Stimulated activated CD4-positive, alpha-beta T cell treated with anti-CD3 and anti-CD28 coated beads, Interleukin-2, amount 100 ng/mL, for 4 hours (primary cell): ENCODE measurements around the gene RIPK4.

Experiments used
- DNase-seq: peaks from one replicate; pipeline ENCODE4 v3.0.0-alpha.2; 2020; ENCODE audit warnings: low read depth

RIPK4 gene

DNA sequence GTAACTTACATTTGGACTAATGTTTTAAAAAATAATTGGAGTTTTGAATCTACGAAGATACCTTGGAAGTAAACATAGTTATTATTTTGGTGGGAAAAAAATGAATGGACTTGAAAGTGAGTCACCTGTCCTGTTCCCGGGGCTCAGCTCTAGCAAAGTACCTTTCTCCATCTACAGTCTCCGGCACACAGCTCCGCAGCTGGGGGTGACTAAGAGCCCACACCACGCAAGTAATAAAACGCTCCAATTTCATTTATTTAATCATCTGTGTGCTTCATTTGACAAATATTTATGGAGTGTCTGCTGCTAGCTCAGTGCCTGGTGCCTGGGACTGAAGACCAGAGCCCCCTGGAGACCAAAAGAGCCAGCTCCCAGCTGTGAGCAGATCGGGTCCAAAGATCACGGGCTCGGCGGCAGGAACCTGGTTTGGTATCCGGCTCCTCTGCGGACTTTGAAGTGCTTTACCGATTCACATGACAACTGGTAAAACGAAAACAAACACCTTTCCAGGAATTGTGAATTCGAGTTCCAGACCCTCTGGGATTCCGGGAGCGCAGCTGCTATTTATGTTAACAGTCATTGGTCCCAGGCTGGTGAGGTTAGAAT lies 1.7 kb upstream of the RIPK4 start:
- no peak for DNase-seq

DNA sequence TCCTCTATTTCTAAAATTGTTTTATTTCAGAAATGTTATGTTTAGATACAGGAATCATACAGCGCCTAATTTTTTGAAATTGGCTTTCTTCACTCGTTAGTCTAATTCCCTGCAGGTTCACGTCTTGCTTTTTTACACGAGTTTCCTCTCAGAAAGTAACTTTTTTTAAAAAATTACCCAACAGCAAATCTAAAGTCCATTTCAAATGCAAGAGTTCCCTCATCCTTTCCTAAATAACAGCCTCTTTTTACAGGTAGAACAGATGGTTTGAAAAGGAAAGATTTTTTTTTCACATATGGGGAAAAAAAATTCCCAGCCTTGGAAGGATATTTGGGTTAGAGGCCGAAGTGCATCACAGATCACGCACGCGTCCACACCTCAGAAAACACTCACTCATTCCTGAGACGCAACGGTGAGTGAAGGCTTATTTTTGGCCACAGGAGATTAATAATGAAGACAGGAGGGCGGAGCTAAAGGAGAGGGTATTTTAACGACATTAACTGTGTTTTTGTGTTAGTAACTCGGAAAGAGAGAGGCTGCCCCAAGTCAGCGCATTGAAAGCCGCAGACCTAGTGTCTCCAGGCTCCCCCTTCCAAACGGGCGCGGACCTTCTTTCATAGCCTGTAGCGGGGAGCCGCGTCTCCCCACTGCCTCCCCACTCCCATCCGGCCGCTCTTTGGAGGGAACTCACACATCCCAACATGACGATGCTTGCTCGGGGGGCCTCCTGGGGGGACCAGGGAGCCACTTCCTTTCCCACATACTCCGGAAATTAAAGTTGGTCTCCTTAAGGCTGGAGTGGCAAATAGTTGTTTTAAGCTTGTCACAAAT lies 969 bp upstream of the RIPK4 start:
- no peak for DNase-seq

DNA sequence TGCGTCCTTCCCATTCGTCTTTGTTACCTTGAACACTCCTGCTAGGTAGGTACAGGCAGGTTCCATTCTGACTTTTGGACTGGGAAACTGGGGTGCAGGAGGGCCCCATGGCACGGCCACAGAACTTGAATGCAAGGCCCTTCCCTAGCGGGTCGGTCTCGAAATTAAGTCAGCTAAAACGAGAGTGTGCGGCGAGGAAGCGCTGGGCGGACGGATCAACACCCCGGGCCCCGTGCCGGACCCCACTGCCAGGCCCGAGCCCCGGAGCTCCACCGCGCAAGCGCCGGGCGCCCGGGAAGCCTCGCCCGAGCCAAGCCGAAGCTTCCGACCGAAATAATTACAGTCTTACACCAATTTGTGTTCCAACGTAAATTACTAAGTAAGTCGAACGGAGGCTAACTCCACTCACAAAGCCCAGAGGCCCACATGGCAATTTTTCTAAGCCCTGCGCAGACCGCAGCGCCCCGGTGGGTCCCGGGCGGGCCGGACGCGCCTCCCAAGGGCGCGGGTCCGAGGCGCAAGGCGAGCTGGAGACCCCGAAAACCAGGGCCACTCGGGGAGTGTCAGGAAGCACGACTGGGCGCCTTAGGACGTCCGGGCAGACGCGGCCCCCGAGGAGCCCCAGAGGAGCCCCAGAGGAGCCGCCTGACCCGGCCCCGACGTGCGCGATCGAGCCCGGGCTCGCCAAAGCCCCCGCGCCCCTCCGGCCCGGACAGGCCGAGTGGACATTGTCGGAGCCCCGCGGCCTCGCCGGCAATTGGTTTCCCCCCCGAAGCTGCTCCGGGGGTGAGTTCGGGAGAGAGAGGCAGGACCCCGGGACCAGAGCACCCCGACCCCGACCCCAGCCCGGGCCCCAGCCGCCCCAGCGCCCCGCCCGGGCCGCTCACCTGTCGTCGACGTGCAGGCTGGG lies 624 bp downstream of the RIPK4 start:
- no peak for DNase-seq

DNA sequence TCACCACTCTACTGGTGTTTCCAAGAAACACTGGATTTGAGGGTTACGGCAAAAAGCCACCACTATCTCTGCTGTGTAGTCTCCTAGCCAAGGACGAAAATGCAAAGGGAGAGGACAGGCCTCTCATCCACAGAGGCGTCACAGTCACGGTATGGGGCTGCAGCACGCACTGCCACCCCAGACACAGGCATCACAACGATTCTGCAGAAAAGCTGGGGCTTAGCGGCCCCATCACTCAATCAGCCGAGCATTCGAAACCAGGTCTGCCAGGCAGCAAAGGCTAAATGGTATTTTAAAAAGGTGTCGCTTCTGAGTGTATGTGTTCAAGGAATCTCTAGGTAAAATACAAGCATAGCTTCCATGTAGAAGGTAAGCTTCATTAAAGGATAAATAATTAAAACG lies 1.4 kb downstream of the RIPK4 start:
- no peak for DNase-seq

DNA sequence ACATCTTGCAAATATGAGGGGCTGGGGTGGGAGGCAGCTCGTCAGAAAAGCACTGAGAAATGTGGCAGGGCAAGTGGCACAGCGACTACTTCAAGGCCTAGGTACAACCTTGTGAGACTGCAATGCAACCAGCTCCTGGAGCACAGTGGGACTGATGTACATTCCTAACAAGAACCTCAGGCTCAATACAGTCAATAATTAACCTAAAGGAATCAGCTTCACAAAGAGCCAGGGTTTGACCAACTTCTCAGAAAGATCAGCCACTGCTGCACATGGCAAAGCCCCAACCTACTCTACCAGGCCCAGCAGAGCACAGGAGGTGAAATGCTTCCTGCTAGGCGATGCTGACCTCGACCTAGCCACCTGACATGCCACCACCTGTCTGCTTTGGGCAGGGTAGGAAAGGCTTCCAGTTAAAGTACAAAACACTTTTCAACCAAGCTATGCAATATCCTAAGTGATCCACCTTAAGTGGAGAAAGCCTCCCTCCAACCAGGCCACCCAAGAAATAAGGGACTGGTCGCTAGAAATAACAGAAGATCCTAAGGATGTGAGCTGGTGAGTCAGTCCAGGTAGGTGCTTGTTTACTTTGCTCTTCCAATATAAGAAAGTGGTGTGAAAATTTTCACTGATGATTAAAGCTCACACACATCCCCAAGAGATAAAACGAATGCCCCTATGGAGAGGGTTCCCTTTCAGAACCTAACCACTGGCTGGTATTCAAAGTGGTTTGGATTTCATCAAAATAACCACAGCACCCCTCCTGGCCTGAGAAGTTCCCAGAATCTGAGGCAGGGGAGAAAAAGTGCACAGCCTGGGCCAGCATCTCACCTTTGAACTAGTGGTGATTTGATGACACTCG lies 2.1 kb downstream of the RIPK4 start:
- DNase-seq, result no peak

DNA sequence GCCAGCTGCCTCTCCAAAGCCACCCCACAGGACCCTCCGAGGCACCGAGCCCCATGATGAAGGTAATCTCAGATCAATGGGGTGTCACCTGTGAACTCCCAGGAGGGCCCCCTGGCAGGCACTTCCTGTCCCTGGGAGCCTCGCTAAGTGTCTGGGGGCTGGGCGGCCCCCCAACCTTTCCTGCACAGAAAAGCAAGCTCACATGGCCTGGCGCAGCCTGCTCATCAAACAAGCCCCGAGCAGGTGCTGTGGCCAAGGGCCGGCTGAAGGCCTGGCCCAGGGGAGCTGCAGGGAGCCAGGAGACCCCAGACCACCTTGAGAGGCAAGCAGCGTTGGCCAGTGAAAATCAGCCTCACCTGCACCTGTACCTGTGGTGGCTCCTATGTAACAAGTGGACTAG lies 2.9 kb downstream of the RIPK4 start:
- no peak for DNase-seq

DNA sequence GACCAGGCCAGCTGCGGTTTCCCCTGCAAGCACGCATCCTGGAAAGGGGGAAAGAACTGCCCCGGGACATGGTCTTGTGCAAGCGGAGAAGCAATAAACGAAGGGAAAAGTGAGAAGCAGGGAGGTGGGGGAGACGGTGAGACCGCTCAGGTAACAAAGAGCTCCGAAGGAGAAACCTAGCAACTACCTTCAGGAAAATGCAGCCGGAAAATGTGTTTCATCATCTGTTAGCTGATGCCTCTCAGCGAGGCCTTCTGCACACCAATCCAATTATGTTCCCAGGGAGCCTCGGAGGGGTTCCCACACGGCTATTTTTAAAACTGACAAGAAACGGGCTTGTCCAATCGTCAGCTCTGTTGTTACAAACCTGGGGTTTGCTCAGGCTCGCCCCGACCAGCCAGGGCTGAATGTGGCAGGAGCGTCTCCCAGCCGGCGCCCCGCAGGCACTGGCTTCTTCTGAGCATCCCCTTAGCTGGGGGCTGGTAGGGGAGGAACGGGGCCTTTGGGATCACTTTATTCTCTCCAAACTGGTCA lies 3.4 kb downstream of the RIPK4 start:
- no peak for DNase-seq

DNA sequence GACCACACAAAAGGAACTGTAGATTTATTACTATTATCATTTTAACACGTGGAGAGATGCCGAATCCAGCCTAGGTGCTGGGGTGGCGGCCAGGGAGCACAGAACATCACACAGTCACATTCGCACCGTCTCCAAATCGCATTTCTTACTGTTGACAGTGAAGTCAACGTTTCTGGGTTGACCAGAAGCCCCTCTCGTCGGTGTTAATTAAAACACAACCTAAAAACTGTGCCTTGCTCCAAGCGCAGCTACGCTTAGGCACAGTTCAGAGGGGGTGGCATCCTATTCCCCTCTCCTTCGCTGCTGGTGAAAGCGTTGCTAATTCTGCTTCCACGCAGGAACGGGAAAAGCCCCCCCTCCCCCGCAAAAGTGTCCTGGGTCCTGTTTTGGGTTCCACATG lies 4.1 kb downstream of the RIPK4 start:
- no peak for DNase-seq

DNA sequence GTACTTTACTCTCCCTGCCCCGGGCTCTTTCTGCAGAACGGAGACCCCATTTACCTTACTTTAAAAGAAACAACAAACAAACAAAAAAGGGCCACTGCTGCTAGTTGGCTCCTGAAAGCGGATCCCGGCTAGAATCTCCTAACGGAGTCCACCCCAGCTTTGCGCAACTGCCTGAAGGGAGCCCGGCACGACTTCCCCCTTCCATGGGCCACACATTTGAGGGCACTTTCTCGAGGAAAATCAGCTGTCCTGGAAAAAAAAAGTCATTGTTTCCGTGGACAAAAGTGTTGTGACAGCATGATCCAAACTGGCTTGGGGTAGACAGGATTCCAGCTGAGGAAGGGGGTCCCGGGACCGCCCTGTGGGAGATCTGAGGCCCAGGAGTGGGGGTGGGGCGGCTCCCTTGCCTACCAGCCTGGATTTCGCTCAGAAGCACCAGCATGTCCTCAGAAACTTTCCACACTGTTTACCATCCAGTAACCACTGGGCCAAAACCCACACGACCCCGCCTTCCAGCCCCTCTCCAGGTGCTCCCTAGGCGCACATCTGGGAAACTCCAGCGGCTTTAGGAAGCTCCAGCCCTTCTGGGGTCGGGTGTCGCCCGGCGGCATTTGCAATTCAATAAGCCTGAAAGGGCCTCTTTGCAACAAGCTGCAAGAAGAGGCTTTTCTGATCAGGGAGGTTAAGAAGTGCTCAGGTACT lies 4.8 kb downstream of the RIPK4 start:
- no peak for DNase-seq

DNA sequence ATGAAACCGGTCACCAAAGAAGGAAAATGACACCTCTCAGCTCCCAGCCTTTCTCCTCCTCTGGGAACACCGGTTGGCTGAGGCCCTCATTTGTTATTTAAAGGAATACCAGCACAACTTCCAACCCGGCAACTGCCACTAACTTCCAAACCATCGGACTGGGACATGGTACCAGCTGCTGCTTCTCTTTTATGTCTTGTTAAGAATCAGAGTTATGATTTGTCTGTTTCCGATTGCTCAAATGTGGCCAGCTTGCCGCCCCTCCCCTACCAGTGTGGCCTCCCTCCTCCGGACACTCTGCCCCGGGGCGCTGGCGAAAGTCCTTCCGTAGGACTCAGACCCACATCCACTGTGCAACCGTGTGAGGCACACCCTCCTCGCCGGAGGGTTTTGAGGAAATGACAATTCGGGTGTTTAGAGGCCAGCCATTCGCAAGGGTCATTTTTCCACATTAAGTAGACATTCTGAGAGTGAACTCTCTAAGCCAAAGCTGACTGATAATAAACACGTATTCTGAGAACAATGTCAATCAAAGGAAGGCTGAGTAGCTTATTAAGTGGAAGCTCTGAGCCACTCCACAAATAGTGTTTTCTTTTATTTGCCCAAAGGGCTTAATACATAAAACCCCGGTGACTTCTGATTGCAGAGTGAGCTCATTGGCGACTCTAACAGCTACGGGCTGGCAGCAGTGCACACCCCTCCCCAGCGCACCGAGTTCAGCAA lies 5.5 kb downstream of the RIPK4 start:
- no peak for DNase-seq

DNA sequence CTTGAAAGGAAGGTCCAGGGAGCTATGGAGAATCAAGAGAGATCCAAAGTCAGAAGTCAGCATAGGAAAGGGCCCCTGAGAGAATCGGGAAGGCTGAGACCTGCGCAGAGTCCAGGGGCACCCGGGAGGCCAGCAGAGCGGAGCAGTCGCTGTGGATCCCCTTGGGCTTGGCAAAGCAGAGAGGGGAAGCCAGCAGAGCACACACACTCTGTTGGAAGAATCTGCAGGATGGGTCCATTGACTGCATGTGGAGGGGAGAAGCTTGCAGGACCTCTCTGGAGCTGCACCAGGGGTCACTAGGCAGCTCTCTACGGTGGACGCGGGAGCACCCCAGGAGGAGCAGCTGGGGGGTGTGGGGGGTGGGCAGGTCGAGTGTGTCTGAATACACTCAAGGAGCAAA lies 6.4 kb downstream of the RIPK4 start:
- DNase-seq, result no peak

DNA sequence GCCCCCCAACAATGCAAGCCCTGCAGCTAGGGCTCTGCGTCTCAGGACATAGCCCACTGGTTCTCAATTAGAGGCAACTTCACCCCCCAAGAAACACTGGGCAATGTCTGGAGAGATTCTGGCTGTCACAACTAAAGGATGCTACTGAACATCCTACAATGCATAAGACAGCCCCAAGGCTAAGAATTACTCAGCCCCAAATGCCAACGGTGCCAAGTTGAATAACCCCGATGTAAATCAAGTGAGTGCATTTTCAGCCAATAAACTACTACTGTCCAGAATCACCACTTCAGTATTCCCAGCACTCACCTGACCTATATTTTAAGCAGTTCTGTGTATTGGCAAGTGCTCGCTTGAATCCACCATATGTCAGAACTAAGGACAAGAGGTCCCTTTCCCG lies 6.9 kb downstream of the RIPK4 start:
- DNase-seq, result no peak

DNA sequence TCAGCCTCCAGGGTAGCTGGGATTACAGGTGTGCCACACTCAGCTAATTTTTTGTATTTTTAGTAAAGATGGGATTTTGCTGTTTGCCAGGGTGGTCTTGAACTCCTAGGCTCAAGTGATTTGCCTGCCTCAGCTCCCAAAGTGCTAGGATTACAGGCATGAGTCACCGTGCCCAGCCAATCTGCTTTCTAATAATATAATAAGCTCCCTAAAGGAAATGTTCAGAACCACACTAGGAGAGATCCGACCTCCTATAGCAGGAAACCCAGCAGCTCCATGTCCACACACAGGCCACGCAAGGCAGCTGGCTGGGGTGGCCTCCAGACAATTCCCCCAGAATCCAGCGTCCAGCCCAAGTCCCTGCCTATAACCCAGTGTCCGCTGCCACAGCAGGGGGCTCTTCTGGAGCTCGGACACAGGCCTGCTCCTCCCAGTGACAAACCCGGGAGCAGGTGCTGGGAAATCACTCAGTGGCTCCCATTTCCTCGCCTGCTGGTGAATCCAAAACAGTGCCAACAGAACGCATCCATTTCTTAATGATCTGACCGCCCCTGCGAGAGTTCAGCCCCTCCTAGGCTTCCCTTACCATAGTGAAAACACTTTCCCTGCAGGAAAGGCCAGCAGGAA lies 7.5 kb downstream of the RIPK4 start:
- no peak for DNase-seq

DNA sequence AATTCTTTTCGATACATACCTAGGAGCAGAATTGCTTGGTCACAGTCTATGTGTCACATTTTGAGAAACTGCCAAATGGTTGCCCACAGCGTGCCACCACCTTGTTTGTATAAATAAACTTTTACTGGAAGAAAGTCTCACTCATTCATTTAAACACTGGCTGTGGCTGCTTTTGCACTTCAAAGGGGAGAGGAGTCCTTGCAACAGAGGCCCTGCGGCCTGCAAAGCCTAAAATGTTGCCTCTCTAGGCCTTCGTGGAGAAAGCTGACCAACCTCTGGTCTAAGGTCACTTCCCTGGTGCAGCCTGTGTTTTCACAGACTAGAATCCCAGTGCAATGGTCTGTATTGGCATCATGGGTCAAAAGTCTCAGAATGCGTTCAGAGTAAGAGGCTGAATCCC lies 8.3 kb downstream of the RIPK4 start:
- no peak for DNase-seq

DNA sequence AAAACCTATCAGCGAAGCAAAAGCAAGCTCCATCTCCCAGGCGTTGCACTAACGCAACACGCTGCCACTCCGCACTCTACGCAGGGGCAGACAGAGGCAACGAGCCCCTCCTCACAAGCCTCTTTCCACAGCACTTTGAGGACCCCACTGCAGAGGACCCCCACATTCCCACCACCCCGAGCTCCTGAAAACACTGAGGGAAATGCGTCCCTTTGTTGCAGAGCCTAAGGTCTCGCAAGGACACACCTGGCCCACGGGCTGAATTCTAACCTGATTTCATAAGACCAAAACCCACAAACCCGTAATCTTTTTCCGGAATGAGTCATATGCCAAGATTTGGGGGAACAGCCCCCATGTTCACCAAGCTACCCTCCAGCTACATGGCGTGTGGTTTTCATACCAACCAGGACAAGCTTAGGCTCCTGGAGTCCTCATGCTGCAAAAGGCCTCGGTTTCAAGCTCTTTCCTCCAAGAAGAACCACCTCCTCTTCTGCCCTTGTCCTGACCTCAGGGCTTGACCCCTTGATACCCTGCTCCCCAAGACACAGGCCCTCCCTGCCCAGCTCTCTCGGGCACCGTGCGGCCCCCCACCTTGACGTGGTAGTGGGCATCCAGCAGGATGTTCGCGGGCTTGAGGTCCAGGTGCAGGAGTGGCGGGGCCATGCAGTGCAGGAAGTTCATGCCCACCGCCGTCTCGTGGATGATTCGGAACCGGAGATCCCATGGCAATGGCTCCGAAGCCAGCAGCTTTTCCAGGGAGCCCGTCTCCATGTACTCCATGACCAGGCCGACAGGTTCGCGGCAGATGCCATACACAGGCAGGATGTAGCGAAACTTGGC lies 10.7 kb downstream of the RIPK4 start:
- DNase-seq, result no peak

DNA sequence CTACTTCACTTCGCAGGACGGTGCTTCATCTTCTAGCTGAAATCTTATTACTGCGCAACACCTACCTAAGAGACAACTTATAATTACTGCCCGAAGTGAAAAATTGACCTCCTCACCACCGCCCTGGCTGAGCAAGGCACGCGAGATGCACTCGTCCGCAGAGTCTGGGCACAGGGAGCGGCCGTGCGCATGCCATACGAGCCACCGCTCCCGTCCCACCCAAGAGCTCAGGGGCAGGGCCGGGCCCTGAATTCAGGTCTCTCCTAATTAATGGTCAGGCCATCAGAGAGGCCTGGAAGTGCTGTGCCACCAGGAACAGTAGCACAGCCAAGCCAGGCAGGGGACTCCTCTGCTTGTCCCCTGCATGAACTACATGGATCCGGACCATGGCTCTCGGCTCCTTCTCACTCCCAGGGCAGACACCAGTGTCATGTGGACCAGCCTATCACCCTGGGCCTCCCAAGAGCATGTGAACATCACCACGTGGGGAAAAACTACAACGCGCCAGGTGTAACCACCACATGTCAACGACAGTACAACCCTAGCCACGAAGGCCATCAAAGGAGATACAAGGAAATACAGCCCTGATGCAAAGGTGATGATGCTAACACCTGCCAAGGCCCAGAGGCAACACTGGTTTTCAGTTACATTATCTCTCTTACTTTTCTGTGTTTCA lies 11.5 kb downstream of the RIPK4 start:
- DNase-seq, result no peak

DNA sequence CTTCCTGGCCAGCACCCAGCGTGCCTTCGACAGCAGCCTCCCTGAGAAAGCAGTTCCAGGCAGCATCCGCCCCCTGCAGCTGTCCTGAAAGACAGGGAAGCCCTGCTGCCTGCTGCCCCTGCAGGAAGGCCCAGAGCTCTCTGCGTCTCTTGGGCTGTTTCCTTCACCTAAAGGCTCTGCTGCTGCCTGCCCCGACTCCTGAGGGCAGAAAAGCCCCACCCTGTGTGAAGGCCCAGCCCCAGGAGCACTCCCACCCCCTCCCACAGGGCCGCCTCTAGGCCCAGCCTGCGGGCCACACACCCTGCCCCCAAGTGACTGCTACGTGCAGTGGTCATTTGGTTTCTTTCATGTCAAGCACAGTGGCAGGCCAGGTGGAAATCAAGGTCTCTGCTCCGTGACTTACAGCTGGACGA lies 12.4 kb downstream of the RIPK4 start:
- no peak for DNase-seq
